WTC11 (cell line): ENCODE measurements around the gene LRRC1. TPM values are rescaled to one million over a fixed set of nuclear protein-coding genes. Genes with fewer than 3 reads are reported as not detected.

Experiments
- ATAC-seq: fragments of 200-7000 bp; cut with Tn5 transposase; 2 replicates; pipeline ENCODE4 v1.10.0; 2021; ENCODE audit warnings: mild to moderate bottlenecking, moderate library complexity
- CTCF ChIA-PET: fragments of 300-600 bp; sonication (Branson Sonifier 250); formaldehyde crosslinking; loops from one replicate; lab custom pipeline; 2021; ENCODE audit warnings: antibody characterized with exemption; lab: Charles Lee
- POLR2A ChIA-PET: fragments of 350-600 bp; sonication (Branson Sonifier 250); formaldehyde crosslinking; loops from one replicate; lab custom pipeline; 2021; ENCODE audit warnings: antibody characterized with exemption; lab: Charles Lee
- DNase-seq: peaks from one replicate; pipeline ENCODE4 v3.0.0; 2021; ENCODE audit warnings: low spot score
- H3K27ac Mint-ChIP-seq: 2 replicates; pipeline ENCODE4 v1.8.0; 2021; ENCODE audit warnings: mixed read lengths
- H3K27me3 Mint-ChIP-seq: 2 replicates; pipeline ENCODE4 v1.8.0; 2021; ENCODE audit warnings: low read depth, mild to moderate bottlenecking, moderate library complexity, mixed read lengths
- H3K36me3 Mint-ChIP-seq: 2 replicates; pipeline ENCODE4 v1.8.0; 2021; ENCODE audit warnings: mixed read lengths
- H3K4me1 Mint-ChIP-seq: 2 replicates; pipeline ENCODE4 v1.8.0; 2022; ENCODE audit warnings: mixed read lengths
- H3K4me3 Mint-ChIP-seq: 2 replicates; pipeline ENCODE4 v1.8.0; 2021; ENCODE audit warnings: mild to moderate bottlenecking, moderate library complexity, mixed read lengths
- H3K9me3 Mint-ChIP-seq: 2 replicates; pipeline ENCODE4 v1.8.0; 2021; ENCODE audit warnings: mixed read lengths
- ATF1 ChIP-seq: sonication (generic); formaldehyde crosslinking; IDR thresholded peaks from 2 replicates; pipeline ENCODE4 v1.8.1; 2023; ENCODE audit warnings: mild to moderate bottlenecking, moderate library complexity, missing genetic modification reagents
- CREB1 ChIP-seq: sonication (generic); formaldehyde crosslinking; IDR thresholded peaks from 2 replicates; pipeline ENCODE4 v1.8.0; 2023; ENCODE audit warnings: mild to moderate bottlenecking, missing genetic modification reagents
- ELF4 ChIP-seq: sonication (generic); formaldehyde crosslinking; IDR thresholded peaks from 2 replicates; pipeline ENCODE4 v1.8.1; 2022; ENCODE audit warnings: low read depth, mild to moderate bottlenecking, moderate library complexity, missing genetic modification reagents
- ESRRA ChIP-seq: sonication (generic); formaldehyde crosslinking; IDR thresholded peaks from 2 replicates; pipeline ENCODE4 v1.8.1; 2022; ENCODE audit warnings: mild to moderate bottlenecking, missing genetic modification reagents, borderline replicate concordance
- ETV6 ChIP-seq: sonication (generic); formaldehyde crosslinking; IDR thresholded peaks from 2 replicates; pipeline ENCODE4 v1.8.1; 2022; ENCODE audit warnings: mild to moderate bottlenecking, missing genetic modification reagents
- FOXK1 ChIP-seq: sonication (generic); formaldehyde crosslinking; IDR thresholded peaks from 2 replicates; pipeline ENCODE4 v1.8.0; 2022; ENCODE audit warnings: mild to moderate bottlenecking, moderate library complexity, missing genetic modification reagents
- JAZF1 ChIP-seq: fragments of 250-450 bp; sonication (Bioruptor Pico); IDR thresholded peaks from 2 replicates; pipeline ENCODE4 v1.9.0; 2021; ENCODE audit warnings: moderate library complexity, mild to moderate bottlenecking, inconsistent platforms
- MLX ChIP-seq: sonication (generic); formaldehyde crosslinking; IDR thresholded peaks from 2 replicates; pipeline ENCODE4 v1.8.1; 2023; ENCODE audit warnings: mild to moderate bottlenecking, missing genetic modification reagents, moderate library complexity
- NR1H2 ChIP-seq: sonication (generic); formaldehyde crosslinking; IDR thresholded peaks from 2 replicates; pipeline ENCODE4 v1.9.0; 2021; ENCODE audit warnings: mild to moderate bottlenecking, moderate library complexity, missing genetic modification reagents
- PRDM15 ChIP-seq: sonication (generic); formaldehyde crosslinking; IDR thresholded peaks from 2 replicates; pipeline ENCODE4 v1.8.0; 2022; ENCODE audit warnings: missing genetic modification reagents
- PREB ChIP-seq: sonication (generic); formaldehyde crosslinking; IDR thresholded peaks from 2 replicates; pipeline ENCODE4 v1.8.1; 2022; ENCODE audit warnings: mild to moderate bottlenecking, missing genetic modification reagents, moderate library complexity, borderline replicate concordance
- RORB ChIP-seq: fragments of 250-450 bp; sonication (Bioruptor Pico); IDR thresholded peaks from 2 replicates; pipeline ENCODE4 v1.9.0; 2021; ENCODE audit warnings: mild to moderate bottlenecking
- SMAD3 ChIP-seq: sonication (generic); formaldehyde crosslinking; IDR thresholded peaks from 2 replicates; pipeline ENCODE4 v1.8.0; 2022; ENCODE audit warnings: missing genetic modification reagents, mild to moderate bottlenecking, borderline replicate concordance
- TEAD1 ChIP-seq: sonication (generic); formaldehyde crosslinking; IDR thresholded peaks from 2 replicates; pipeline ENCODE4 v1.8.0; 2022; ENCODE audit warnings: mild to moderate bottlenecking, missing genetic modification reagents
- ZBTB21 ChIP-seq: sonication (generic); formaldehyde crosslinking; IDR thresholded peaks from 2 replicates; pipeline ENCODE4 v1.8.1; 2023; ENCODE audit warnings: mild to moderate bottlenecking, missing genetic modification reagents, borderline replicate concordance
- ZNF317 ChIP-seq: sonication (generic); formaldehyde crosslinking; IDR thresholded peaks from 2 replicates; pipeline ENCODE4 v1.8.1; 2023; ENCODE audit warnings: low read depth, mild to moderate bottlenecking, moderate library complexity, missing genetic modification reagents, borderline replicate concordance
- total RNA-seq: library from RNA; stranded (reverse); gene quantifications from 3 replicates; pipeline ENCODE4 v1.2.3, GENCODE V29; 2021
- TF ChIP-seq, protein P1 (sequence below): sonication (generic); formaldehyde crosslinking; IDR thresholded peaks from 2 replicates; pipeline ENCODE4 v1.8.1; 2023; ENCODE audit warnings: mild to moderate bottlenecking, missing genetic modification reagents, borderline replicate concordance
- TF ChIP-seq, protein P2 (sequence below): sonication (generic); formaldehyde crosslinking; conservative IDR thresholded peaks from 2 replicates; pipeline ENCODE4 v1.8.1; 2023; ENCODE audit warnings: mild to moderate bottlenecking, low read depth, missing genetic modification reagents, moderate library complexity

Gene LRRC1
- total RNA-seq, 1 experiment from 2014 or later: 12.7 TPM

- Mint-ChIP-seq H3K9me3 (no peaks in the 10 kb centered on the region), H3K4me3 (no peak overlapping the region), H3K27ac (peak overlapping the region; percentile 37), H3K4me1 (peaks cover 54% of the 10 kb centered on the region), H3K36me3 (no peaks in the 10 kb centered on the region), H3K27me3 (no peaks in the 10 kb centered on the region)
- CTCF ChIA-PET: interaction anchor here (0.7 to 1.2 kb wide), 4 partner anchors 19 to 111 kb away, joined by 3 to 4 read pairs (median 3); no protein-coding TSS in a partner anchor
- DNase-seq (no peak), ATAC-seq (no peak)
- no peak for TF ChIP-seq ATF1
- TF ChIP-seq MLX (CRISPR knock-in tag): no peak
- no peak for TF ChIP-seq PREB
- no peak for TF ChIP-seq RORB
- no peak for TF ChIP-seq SMAD3 (CRISPR knock-in tag)
- no peak for TF ChIP-seq ELF4 (CRISPR knock-in tag)
- no peak for TF ChIP-seq TEAD1 (CRISPR knock-in tag)
- TF ChIP-seq, protein P1, sequence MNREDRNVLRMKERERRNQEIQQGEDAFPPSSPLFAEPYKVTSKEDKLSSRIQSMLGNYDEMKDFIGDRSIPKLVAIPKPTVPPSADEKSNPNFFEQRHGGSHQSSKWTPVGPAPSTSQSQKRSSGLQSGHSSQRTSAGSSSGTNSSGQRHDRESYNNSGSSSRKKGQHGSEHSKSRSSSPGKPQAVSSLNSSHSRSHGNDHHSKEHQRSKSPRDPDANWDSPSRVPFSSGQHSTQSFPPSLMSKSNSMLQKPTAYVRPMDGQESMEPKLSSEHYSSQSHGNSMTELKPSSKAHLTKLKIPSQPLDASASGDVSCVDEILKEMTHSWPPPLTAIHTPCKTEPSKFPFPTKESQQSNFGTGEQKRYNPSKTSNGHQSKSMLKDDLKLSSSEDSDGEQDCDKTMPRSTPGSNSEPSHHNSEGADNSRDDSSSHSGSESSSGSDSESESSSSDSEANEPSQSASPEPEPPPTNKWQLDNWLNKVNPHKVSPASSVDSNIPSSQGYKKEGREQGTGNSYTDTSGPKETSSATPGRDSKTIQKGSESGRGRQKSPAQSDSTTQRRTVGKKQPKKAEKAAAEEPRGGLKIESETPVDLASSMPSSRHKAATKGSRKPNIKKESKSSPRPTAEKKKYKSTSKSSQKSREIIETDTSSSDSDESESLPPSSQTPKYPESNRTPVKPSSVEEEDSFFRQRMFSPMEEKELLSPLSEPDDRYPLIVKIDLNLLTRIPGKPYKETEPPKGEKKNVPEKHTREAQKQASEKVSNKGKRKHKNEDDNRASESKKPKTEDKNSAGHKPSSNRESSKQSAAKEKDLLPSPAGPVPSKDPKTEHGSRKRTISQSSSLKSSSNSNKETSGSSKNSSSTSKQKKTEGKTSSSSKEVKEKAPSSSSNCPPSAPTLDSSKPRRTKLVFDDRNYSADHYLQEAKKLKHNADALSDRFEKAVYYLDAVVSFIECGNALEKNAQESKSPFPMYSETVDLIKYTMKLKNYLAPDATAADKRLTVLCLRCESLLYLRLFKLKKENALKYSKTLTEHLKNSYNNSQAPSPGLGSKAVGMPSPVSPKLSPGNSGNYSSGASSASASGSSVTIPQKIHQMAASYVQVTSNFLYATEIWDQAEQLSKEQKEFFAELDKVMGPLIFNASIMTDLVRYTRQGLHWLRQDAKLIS (CRISPR knock-in tag): no peak
- TF ChIP-seq, protein P2, sequence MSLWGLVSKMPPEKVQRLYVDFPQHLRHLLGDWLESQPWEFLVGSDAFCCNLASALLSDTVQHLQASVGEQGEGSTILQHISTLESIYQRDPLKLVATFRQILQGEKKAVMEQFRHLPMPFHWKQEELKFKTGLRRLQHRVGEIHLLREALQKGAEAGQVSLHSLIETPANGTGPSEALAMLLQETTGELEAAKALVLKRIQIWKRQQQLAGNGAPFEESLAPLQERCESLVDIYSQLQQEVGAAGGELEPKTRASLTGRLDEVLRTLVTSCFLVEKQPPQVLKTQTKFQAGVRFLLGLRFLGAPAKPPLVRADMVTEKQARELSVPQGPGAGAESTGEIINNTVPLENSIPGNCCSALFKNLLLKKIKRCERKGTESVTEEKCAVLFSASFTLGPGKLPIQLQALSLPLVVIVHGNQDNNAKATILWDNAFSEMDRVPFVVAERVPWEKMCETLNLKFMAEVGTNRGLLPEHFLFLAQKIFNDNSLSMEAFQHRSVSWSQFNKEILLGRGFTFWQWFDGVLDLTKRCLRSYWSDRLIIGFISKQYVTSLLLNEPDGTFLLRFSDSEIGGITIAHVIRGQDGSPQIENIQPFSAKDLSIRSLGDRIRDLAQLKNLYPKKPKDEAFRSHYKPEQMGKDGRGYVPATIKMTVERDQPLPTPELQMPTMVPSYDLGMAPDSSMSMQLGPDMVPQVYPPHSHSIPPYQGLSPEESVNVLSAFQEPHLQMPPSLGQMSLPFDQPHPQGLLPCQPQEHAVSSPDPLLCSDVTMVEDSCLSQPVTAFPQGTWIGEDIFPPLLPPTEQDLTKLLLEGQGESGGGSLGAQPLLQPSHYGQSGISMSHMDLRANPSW (CRISPR knock-in tag): no peak
- TF ChIP-seq JAZF1: no peak
- TF ChIP-seq ZNF317 (CRISPR knock-in tag): no peak
- no peak for TF ChIP-seq PRDM15 (CRISPR knock-in tag)
- TF ChIP-seq ZBTB21 (CRISPR knock-in tag): no peak
- no peak for TF ChIP-seq NR1H2
- no peak for TF ChIP-seq ESRRA (CRISPR knock-in tag)
- no peak for TF ChIP-seq ETV6
- TF ChIP-seq FOXK1 (CRISPR knock-in tag): no peak
- TF ChIP-seq CREB1 (CRISPR knock-in tag): no peak
- POLR2A ChIA-PET: no interaction called here
Observed at GRCh38 chr6:53830366-53830765, 35.6 kb downstream of the LRRC1 start.
